K562 (cell line): Measurements from ENCODE around the gene CEBPA. TPM values are rescaled to one million over a fixed set of nuclear protein-coding genes. Genes with fewer than 3 reads are reported as not detected.

ENCODE experiments used
- ATAC-seq: fragments of 200-7000 bp; cut with Tn5 transposase; 3 replicates; pipeline ENCODE4 v1.9.1; 2020; ENCODE audit warnings: moderate library complexity
- BruUV-seq: library from RNA; stranded (reverse); fragments of 400-500 nt; replicated peaks from 2 replicates; lab custom pipeline; 2021; lab: Mats Ljungman, UMichigan
- CTCF ChIA-PET: fragments of 300-600 bp; formaldehyde crosslinking; extraction: SDS; loops from one replicate; lab custom pipeline; 2021; ENCODE audit warnings: low intra/inter-chr PET ratio; lab: Yijun Ruan, JAX
- POLR2A ChIA-PET: fragments of 300-600, 350-650 bp; sonication (Branson Sonifier 250); formaldehyde crosslinking; extraction: SDS; loops from one replicate; lab custom pipeline; 2021; ENCODE audit warnings: antibody characterized with exemption, inconsistent platforms; lab: Yijun Ruan, JAX
- DNase-seq, 4 experiments: peaks; one replicate each; pipeline versions ENCODE4 v3.0.0 to v3.0.0-alpha.2; 2011 to 2018; ENCODE audit warnings: low spot score in 3 of 4, mixed read lengths in 3 of 4; ENCODE audit errors: extremely low read depth in 1 of 4
- FAIRE-seq: peaks from 2 replicates; lab custom pipeline; 2011; peaks lifted over from hg19 to GRCh38; lab: Jason Lieb, UNC
- H2AFZ ChIP-seq: 2 replicates; pipeline ENCODE4 v1.6.0; 2011; ENCODE audit warnings: low read depth, low read length, control low read depth, inconsistent platforms
- H3K27ac ChIP-seq: fragments of 200-600 bp; 3 replicates; pipeline ENCODE4 v1.8.0; 2011; ENCODE audit warnings: low read depth, mild to moderate bottlenecking, control low read depth, inconsistent platforms, low read length, moderate library complexity, mixed read lengths; ENCODE audit errors: extremely low read depth
- H3K27me3 ChIP-seq, 2 experiments: fragments of 300-600 bp in 1 of 2; 2 replicates in 1 of 2; 3 replicates in 1 of 2; pipeline versions ENCODE4 v1.6.0 to v1.8.0; 2011; ENCODE audit warnings: inconsistent platforms in 2 of 2, low read length in 2 of 2, mild to moderate bottlenecking in 1 of 2, mixed read lengths in 1 of 2, moderate library complexity in 1 of 2; ENCODE audit not compliant: control insufficient read depth in 2 of 2, insufficient read depth in 2 of 2
- H3K36me3 ChIP-seq: fragments of 300-600 bp; 3 replicates; pipeline ENCODE4 v1.8.0; 2011; ENCODE audit warnings: mild to moderate bottlenecking, low read length, inconsistent platforms; ENCODE audit not compliant: control insufficient read depth, insufficient read depth
- H3K4me1 ChIP-seq, 2 experiments: fragments of 200-600 bp in 1 of 2; replicated peaks in 1 of 2; 2 replicates in 1 of 2; 3 replicates in 1 of 2; pipeline versions ENCODE4 v1.5.1 to v1.8.0; 2011; ENCODE audit warnings: inconsistent platforms in 2 of 2, low read length in 2 of 2, mild to moderate bottlenecking in 1 of 2, mixed read lengths in 1 of 2, moderate library complexity in 1 of 2; ENCODE audit not compliant: control insufficient read depth in 2 of 2, insufficient read depth in 2 of 2
- H3K4me2 ChIP-seq: 2 replicates; pipeline ENCODE4 v1.6.1; 2011; ENCODE audit warnings: low read length, control low read depth, inconsistent platforms, mixed read lengths; ENCODE audit not compliant: insufficient read depth
- H3K4me3 ChIP-seq: fragments of 200-600 bp; sonication (generic), shearing (Covaris generic); 2 replicates; pipeline ENCODE4 v1.5.1; 2016; ENCODE audit warnings: control low read depth, inconsistent platforms
- H3K79me2 ChIP-seq: fragments of 200-600 bp; 3 replicates; pipeline ENCODE4 v1.8.0; 2011; ENCODE audit warnings: low read length, inconsistent platforms; ENCODE audit not compliant: control insufficient read depth, insufficient read depth
- H3K9ac ChIP-seq, 2 experiments: 2 replicates each; pipeline versions ENCODE4 v1.6.0 to v1.6.1; 2011; ENCODE audit warnings: low read depth in 2 of 2, low read length in 2 of 2, control low read depth in 1 of 2, inconsistent platforms in 1 of 2, mild to moderate bottlenecking in 1 of 2, mixed read lengths in 1 of 2; ENCODE audit not compliant: insufficient read depth in 1 of 2
- H3K9me1 ChIP-seq: one replicate; pipeline ENCODE4 v1.6.0; 2011; ENCODE audit warnings: inconsistent platforms, mild to moderate bottlenecking, low read length, moderate library complexity; ENCODE audit not compliant: control insufficient read depth, insufficient read depth
- H3K9me3 ChIP-seq: replicated peaks from 2 replicates; pipeline ENCODE4 v1.5.1; 2011; ENCODE audit warnings: low read depth, low read length, inconsistent platforms; ENCODE audit not compliant: control insufficient read depth, insufficient read depth
- H4K20me1 ChIP-seq: replicated peaks from 2 replicates; pipeline ENCODE4 v1.6.1; 2011; ENCODE audit warnings: low read length, inconsistent platforms, mixed read lengths; ENCODE audit not compliant: control insufficient read depth, insufficient read depth
- CSDE1 ChIP-seq, 2 experiments: fragments of 450-650 bp; IDR thresholded peaks; 2 replicates each; pipeline ENCODE4 v1.6.1; 2016; ENCODE audit warnings: mild to moderate bottlenecking in 1 of 2
- NFIC ChIP-seq: fragments of 450-650 bp; IDR thresholded peaks from 2 replicates; pipeline ENCODE4 v1.6.1; 2017; ENCODE audit warnings: mild to moderate bottlenecking, inconsistent platforms
- NR2F6 ChIP-seq: fragments of 450-650 bp; formaldehyde crosslinking; IDR thresholded peaks from 2 replicates; pipeline ENCODE4 v1.4.0; 2020; ENCODE audit warnings: mild to moderate bottlenecking
- ZNF121 ChIP-seq: sonication (generic); formaldehyde crosslinking; conservative IDR thresholded peaks from 2 replicates; pipeline ENCODE4 v1.8.0; 2022; ENCODE audit warnings: missing genetic modification reagents
- ZNF444 ChIP-seq: fragments of 250-450 bp; sonication (Bioruptor Pico); IDR thresholded peaks from 2 replicates; pipeline ENCODE4 v1.4.0; 2020; ENCODE audit warnings: mild to moderate bottlenecking, moderate library complexity
- ZNF584 ChIP-seq: fragments of 200-800 bp; sonication (Bioruptor generic); IDR thresholded peaks from 2 replicates; pipeline ENCODE4 v1.6.1; 2016; ENCODE audit warnings: low read depth, mild to moderate bottlenecking, missing genetic modification characterization, missing compliant biosample characterization
- ZSCAN29 ChIP-seq: fragments of 450-650 bp; IDR thresholded peaks from 2 replicates; pipeline ENCODE4 v1.6.1; 2017
- WGBS: fragments of 100-300 bp; shearing (Covaris generic); methylation state at CpG from one replicate; pipeline ENCODE4 v1.1.6; 2016; ENCODE audit warnings: low coverage, mixed read lengths; ENCODE audit not compliant: insufficient coverage; ENCODE audit errors: missing lambda C conversion rate; 5-methylcytosine and 5-hydroxymethylcytosine counted together
- in situ Hi-C: fragments of 300-500 bp; cut with MboI; formaldehyde crosslinking; loops from 4 replicates; pipeline ENCODE4 v1.15.0; 2018; ENCODE audit warnings: inconsistent platforms, mixed read lengths
- intact Hi-C: fragments of 100-400 bp; cut with micrococcal nuclease; formaldehyde crosslinking; loops from 2 replicates; pipeline ENCODE4 v1.14.2; 2022
- polyA plus RNA-seq, 8 experiments: library from polyadenylated mRNA; depleted of rRNA in 4 of 8; stranded (reverse) in 5 of 8; unstranded in 3 of 8; fragments of >200 nt; fragmentation: Nextera tagmentation in 2 of 8; fragmentation: Illumina TruSeq in 1 of 8; extraction: Ambion mirVana in 2 of 8; extraction: Trizol in 1 of 8; gene quantifications; 2 replicates each; pipeline versions ENCODE4 v1.2.1 to v1.2.3, GENCODE V29; 2011 to 2014; ENCODE audit warnings: inconsistent platforms in 1 of 8, missing spikeins in 1 of 8
- total RNA-seq, 7 experiments: library from RNA; depleted of rRNA in 6 of 7; stranded (reverse); fragments of >200 nt in 6 of 7; fragmentation: Illumina TruSeq in 2 of 7; extraction: Trizol in 2 of 7; gene quantifications; 2 replicates each; pipeline versions ENCODE4 v1.2.1 to v1.2.3, GENCODE V29; 2011 to 2021; ENCODE audit warnings: low replicate concordance in 1 of 7
- TF ChIP-seq, protein P1 (sequence below): fragments of 250-450 bp; sonication (Bioruptor Pico); IDR thresholded peaks from 2 replicates; pipeline ENCODE4 v1.8.0; 2021; ENCODE audit warnings: borderline replicate concordance, mild to moderate bottlenecking, moderate library complexity; ENCODE audit not compliant: poor library complexity, severe bottlenecking

CEBPA gene
- total and polyA plus RNA-seq, 9 of the 15 experiments (the other 6 are each of a cell fraction or from before 2014, with no cell fraction given), result 0.03 to 0.59 (median 0.15) TPM; not detected in 2

- Histone ChIP-seq H3K9me1 (no peaks in the 10 kb centered on the region), H3K79me2 (no peaks in the 10 kb centered on the region), H3K4me3 (no peak overlapping the region), H3K4me2 (no peak overlapping the region), H2AFZ (no peak overlapping the region), H3K36me3 (no peaks in the 10 kb centered on the region), H3K27ac (no peak overlapping the region), H3K27me3 (peaks cover 2 to 43% of the 10 kb centered on the region in 2 experiments; a peak in 2 of 5 replicates), H3K4me1 (peaks cover 12 to 21% of the 10 kb centered on the region in 2 experiments; a peak in 3 of 5 replicates), H3K9me3 (no peaks in the 10 kb centered on the region), H3K9ac (no peak overlapping the region), H4K20me1 (no peaks in the 10 kb centered on the region)
- ChIA-PET POLR2A (interaction anchor here (1.0 to 1.6 kb wide), 3 partner anchors 9 to 22 kb away, joined by 3 to 9 read pairs (median 5); no protein-coding TSS in a partner anchor), CTCF (no interaction called here)
- TF ChIP-seq ZNF444 (CRISPR knock-in tag) (no peak), ZSCAN29 (no peak), NFIC (peak; percentile 31), ZNF584 (CRISPR knock-in tag) (no peak), ZNF121 (peak; percentile 76), CSDE1 (IDR thresholded peaks at IDR 0.05) (no peak), NR2F6 (CRISPR knock-in tag) (no peak)
- TF ChIP-seq, protein P1, sequence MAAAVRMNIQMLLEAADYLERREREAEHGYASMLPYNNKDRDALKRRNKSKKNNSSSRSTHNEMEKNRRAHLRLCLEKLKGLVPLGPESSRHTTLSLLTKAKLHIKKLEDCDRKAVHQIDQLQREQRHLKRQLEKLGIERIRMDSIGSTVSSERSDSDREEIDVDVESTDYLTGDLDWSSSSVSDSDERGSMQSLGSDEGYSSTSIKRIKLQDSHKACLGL (CRISPR knock-in tag), result no peak
- DNase-seq, result no peak
- FAIRE-seq, result no peak
- no peak for ATAC-seq
- 41% methylated on average over 13 of the region's 15 CpGs for WGBS
- no TSS peak for BruUV-seq
- intact Hi-C loops (no loop called here), in situ Hi-C loops (no loop called here)
Measured at GRCh38 chr19:33291623-33292534, 10.5 kb downstream of the CEBPA start.
